Suppressor macrophage treated with lipopolysaccharide for 1 hour (primary cell): ENCODE results near the gene DBNL.
A peak's percentile ranks its signal among the peaks of the same experiment; 100 is the strongest.

ENCODE experiments used
- DNase-seq, 3 donors: peaks; one replicate each; pipeline ENCODE4 v3.0.0-alpha.2; 2020 to 2022

The DBNL gene

DNA sequence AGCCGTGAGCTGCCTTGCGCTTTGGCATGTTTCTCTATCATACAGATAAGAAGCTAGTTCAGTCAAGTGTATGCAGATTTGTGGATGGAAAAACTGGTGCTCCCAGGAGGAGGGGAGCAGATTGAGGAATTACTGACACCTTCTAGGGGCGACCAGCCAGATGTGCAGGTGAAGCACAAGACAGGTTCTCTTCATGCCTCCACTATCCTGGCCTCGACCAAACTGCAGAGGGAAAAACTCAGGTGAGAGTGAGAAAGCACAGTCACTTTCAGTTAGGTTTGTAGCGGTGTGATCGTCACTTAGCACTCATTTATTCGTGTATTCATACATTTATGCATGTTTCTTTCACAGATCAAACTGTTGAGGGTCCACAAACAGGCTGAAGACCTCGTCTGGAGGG lies 600 bp upstream of the DBNL start:
- no peak for DNase-seq

DNA sequence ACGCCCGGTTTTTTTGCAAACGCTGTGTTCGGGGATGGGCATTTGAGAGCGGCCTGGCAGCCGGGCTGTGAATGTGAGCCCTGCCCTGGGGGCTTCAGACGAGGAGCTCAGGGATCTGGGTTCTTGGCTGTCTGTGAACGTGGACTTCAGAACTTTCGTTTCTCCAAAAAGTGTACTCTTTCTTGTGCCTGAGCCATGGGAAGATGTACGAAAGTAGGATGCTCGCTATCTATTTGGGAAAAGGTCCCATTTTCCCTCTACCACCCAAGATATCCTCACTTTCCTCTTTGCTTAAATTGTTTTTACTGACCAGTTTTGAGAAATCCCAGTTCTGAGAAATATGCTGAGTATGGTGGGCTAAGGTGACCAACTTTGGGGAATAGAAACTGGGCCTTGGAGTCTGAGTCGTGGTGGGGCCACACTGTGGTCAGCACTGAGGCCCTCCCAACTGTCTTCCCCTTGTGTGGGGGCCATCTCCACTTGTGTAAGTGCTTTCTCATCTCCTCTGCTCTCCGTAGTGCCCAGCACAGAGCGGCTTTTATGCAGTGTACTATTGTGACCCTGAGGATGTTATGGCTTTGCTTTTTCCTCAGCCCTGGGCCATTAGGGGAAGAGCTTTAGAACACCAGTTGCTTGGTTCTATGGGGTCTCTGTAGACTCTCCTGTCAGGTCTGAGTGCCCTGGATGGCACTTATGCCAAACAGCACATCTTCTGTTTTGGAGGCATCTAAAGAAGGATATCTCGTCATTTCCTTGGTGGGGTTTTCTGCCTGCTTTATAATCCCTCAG lies 918 bp downstream of the DBNL start:
- peak; percentile 38 to 50 (median 46) for DNase-seq

DNA sequence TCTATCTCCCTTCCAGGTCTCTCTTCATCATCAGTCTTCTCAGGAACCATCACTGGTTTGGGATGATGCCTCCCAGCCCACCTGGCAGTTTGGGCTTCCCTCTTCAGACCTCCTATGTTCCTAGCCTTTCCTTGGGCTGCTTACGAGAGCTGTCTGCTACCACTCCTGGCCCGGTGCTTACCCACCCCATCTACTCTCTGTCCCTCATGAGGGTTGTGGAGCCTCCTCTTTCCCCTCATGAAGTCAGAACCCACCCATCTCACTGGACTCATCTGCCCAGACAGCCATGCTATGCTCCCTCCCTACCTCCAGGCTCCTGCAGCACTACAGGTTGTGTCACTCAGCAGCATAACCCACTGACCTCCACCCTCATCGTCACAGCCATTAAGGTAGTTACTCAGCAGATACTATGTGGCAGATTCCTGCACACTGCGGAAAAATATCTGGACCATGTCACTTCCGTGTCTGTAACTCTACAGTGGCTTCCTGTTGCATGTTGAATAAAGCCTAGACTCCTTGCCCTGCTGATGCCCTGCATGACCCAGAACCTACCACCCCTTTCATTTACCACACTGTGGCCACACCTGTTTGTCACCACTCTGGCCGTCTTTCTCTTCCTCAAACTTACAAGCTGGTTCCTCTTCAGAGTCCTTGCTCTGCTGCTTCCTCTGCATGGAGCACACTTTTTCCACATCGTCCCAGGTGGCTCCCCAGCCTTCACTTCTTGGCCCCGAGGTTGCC lies 2.0 kb downstream of the DBNL start:
- peak; percentile 39 to 61 (median 47) for DNase-seq

DNA sequence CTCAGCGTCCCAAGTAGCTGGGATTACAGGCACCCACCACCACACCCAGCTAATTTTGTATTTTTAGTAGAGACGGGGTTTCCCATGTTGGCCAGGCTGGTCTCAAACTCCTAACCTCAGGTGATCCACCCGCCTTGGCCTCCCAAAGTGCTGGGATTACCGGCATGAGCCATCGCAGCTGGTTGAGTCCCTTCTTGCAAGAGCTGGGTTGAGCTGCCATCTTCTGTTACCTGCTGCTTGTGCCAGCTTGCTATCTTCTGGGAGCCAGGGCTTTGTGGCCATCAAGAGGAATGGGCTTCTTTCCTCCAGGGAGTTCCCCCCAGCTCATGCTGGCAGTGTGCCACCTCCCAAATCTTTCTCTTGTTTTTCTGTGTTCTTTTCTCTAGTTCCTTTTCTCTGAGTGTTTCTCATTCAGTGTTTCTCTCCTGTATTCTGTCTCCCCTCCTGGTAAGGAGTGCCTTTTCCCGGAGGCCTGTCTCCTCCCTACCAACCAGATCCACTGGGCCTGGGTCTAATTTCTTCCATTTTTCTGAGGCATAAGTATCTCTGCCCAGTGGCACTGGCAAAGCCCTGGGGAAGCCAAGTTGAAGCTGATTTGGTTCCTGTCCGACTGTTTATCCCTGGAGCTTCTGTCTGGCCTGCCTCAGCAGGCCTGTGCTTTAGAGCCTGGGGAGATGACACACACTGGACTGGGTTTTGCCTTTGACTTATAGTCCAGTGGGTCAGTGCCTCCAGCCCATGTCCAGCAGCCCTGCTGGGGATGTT lies 3.7 kb downstream of the DBNL start:
- DNase-seq: no peak

DNA sequence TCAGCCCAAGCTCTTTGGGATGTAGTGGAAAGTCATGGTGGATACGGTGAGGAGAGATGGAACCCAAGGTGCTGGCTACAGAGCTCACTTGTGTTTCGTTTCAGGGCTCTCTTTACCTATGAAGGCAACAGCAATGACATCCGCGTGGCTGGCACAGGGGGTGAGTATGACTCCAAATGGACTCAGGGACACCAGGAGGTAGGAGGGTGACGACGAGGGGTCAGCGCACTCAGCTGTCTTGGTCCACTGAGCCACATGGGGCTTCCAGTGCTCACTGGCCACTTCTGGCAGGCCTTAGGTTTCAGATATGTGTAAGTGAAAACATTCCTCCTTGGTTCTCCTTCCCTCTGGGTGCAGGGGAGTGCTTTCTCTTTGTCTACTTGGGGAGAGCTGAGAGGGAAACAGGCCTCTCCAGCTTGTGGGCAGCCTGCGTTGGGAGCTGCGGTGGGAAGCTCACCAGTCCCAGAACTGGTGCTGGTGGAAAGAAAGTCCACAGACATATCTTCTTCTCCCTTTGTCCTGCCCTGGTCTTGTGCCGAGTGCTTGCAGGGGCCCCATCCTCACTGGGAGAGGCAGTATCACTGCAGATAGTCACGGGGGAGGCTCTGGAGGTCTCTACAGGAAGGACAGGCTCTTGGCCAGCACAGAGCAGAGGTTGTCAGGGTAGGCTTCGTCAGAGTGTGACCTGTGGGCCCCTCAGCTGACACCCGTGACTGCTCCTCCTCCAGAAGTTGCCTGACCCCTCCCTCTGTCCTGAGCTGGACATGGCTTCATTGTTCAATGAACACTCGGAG lies 5.8 kb downstream of the DBNL start:
- DNase-seq: no peak

DNA sequence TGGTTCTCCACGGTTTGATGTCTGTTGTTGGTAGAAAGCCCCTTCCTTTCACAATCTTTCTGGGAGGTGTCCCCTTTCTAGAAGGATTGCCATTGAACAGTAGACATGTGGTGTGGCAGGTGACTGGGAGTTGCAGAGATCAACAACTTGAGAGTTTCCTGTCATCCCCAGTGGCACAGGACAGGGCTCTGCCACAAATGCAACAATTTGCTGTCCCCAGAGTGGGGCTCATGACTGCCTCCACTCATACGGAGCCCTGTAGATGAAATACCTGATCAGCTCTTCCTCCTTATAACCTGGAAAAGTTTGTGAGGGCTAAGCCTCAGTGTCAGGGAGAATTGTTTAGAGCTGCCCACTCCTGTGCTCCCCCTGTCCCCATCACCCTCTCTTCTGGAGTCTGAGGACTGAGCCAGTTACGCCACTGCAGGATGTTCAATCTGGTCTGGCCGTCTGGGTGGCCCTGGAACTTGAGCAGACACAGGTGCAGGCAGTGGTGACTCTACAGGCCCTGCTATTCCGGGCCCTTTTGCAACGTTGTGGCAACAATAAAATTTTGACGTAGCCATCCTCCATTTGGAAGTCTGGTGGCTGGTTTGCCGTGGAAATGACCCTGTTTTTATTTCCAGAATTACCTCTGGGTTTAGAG lies 6.5 kb downstream of the DBNL start:
- DNase-seq: no peak

DNA sequence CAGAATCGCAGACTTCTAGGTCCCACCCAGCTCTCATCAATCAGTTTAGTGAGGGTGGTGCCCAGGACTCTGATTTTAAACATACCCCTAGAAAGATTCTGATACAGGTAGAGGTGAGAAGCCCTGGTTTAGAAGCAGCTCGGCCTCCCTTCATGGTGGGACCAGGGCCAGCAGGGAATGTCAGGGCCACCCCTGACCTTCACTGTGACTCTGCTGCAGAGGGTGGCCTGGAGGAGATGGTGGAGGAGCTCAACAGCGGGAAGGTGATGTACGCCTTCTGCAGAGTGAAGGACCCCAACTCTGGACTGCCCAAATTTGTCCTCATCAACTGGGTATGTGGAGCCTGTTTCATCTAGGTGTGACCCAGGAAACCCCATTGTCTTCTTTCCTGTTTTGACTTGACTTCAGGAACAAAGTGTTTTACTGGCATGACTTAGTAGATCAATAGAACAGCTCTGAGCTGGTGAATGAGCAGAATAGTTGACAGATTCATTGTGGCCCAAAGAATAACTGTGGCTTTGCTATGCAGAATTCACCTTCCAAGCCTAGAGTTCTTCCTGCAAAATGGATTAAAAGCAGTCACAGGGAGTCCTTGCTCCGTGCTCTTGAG lies 7.2 kb downstream of the DBNL start:
- DNase-seq: no peak

DNA sequence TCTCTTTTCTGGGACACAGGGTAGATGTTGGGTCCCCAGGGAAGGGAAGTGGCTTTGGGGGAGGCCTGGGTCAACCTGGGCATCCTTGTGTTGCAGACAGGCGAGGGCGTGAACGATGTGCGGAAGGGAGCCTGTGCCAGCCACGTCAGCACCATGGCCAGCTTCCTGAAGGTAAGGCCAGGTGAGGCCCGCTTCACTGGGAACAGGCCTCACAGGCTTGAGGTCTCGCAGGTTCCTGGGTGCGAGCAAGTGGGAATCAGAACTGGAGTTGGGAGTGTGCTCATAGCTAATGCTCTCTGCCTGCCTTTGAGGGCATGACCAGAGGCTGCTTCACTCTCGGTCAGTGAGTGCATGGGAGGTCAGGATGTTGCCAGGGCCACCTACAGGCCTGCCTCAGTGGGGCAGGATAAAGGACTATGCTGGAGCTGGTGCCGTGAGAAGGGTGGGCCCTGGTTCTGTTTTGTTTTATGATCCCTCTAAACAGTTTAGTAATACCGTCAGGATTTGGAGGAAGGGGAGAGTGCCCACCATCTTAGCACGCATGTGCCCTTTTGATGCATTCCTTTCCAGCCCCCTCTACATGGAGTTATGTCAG lies 8.4 kb downstream of the DBNL start:
- no peak for DNase-seq

DNA sequence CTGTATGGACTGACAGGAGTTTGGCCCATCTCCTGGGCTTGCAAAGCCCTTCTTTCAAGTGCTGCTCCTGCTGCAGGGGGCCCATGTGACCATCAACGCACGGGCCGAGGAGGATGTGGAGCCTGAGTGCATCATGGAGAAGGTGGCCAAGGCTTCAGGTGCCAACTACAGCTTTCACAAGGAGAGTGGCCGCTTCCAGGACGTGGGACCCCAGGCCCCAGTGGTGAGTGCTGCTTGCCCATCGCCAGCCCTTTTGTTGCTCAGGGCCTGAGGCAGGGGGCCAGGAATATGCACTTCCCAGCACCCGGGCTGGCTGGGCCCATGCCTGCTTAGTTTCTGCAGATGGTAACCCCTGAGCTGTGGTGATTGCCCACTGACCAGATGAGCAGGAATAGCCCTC lies 12.2 kb downstream of the DBNL start:
- DNase-seq: no peak

DNA sequence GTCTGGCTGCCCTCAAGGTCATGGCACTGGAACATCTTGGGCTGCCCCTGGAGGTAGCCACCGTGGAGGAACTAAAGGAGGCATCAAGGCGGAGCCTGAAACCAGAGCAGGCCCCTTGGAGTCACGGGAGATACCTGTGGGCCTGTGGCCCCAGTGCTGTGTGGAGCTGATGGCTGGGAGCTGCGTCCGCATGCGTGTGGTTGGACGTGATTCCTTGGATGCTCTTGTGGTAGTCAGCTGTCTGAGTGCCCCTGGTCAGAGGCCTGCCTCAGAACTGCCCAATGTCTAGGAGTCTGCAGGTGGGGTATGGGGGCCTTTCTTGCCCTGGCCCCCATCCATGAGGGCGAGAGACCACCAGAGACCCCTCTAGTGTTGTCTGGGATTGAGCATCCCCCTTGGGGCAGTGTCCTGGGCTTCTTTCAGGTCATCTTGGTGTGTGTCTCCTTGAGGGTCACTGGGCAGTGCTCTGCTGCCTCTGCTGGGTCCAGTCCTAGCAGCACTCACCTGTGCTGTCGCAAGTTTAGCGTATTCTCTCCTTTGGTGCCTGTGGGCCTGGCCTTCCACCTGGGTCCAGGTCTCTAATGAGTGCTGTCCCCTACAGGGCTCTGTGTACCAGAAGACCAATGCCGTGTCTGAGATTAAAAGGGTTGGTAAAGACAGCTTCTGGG lies 12.8 kb downstream of the DBNL start:
- DNase-seq: no peak

DNA sequence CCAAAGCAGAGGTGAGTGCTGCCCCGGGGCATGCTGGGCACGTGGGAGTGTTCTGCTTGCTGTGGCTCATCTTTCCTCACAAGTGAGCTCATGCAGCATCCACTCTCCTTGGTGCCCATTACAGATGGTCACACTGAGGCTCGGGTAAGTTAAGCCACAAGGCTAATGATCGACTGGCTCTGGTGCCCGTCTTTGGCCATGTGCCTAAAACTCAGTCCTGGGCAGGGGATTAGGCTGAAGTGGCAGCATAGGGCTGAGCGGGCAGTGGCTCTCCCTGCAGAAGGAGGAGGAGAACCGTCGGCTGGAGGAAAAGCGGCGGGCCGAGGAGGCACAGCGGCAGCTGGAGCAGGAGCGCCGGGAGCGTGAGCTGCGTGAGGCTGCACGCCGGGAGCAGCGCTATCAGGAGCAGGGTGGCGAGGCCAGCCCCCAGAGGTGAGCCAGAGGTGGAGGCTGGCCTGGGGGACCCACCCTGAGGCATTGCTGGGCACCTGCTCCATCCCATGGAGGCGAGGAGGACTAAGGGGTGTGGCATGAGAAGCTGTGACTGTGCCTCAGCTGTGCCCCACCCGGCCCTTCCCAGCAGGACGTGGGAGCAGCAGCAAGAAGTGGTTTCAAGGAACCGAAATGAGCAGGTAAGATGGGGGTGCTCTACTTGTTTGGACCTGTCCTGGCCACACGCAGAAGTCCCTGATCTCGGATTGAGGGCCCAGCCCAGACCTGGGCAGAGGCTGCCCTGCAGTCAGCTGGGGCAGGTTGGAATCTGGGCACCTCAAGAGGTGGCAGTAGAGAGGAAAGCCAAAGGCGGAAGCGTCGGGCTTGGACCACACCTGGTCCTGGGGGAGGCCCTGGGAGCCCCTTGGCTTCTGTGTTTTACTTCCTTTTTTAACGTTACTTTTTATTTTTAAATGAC lies 13.6 kb downstream of the DBNL start:
- no peak for DNase-seq

DNA sequence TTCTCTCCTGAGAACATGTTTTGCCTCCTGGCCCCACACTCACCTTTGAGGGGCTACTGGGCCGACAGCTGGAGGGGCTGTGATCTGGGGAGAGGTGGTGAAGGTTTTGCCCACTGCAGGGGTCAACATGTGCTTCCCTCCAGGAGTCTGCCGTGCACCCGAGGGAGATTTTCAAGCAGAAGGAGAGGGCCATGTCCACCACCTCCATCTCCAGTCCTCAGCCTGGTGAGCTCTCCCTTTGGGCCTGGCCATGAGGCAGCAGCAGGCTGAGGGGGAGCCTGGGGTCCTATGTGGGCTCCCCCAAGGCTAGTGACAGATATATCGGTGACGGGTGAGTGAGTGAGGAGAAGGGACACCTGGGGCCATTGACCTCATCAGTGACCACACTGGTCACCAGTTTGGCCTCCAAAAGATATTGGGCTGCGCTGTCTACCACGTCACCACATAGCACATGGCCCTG lies 14.3 kb downstream of the DBNL start:
- DNase-seq: no peak

DNA sequence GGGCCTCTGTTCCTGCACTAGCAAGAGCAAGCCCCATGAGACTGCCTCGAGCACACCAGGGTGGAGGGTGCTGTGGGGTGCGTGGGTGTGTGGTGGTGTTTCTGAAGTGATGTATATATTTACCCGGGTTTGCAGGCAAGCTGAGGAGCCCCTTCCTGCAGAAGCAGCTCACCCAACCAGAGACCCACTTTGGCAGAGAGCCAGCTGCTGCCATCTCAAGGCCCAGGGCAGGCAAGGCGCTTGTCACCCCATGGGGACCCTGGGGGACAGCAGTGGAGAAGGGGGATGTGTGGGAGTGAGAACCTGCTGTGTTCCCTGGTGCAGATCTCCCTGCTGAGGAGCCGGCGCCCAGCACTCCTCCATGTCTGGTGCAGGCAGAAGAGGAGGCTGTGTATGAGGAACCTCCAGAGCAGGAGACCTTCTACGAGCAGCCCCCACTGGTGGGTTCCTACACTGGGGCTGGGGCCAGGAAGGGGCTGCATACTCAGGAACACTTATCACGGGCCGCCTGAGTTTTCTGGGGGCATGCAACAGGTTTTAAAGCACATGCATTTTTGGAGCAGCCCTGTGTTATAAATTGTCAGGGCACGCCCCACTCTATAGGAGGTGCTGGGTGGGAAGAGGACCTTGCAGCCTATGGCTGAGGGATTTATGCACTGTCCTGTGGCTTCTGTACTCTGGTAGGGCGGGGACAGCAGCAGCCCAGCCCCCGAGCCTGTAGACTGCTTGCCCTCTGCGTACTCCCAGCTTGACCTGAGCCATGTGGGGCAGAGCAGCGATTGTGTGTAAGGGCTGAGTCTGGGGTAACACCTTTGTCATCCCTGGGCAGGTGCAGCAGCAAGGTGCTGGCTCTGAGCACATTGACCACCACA lies 15.0 kb downstream of the DBNL start:
- no peak for DNase-seq

DNA sequence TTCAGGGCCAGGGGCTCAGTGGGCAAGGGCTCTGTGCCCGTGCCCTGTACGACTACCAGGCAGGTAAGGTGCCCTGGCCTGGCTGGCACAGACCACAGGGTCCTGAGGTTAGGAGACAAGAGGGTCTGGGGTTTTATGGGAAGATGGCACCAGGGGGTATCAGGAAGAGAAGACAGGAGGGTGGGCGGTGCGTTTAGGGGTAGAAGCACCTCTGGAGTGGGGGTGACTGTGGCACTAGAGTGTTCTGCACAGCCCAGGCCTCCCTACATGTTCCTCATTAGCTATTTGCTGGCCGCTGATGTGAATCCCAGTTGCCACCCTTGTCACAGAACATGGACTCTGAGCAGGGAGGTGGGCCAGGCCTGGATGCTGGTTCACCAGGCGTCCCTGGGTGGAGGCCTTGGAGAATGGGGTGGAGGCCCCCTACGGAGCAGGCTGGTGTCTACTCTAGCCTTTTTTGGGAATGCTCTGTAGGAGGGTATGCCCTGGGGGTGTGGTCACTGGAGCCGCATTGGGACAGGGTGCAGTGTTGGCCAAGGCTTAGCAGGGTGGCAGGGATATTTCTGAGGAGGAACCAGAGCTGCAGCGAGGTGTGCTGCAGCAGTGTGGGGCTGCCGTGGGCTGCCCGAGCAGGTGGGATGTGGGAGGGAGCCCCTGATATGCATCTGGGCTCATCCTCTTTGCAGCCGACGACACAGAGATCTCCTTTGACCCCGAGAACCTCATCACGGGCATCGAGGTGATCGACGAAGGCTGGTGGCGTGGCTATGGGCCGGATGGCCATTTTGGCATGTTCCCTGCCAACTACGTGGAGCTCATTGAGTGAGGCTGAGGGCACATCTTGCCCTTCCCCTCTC lies 15.8 kb downstream of the DBNL start:
- no peak for DNase-seq

DNA sequence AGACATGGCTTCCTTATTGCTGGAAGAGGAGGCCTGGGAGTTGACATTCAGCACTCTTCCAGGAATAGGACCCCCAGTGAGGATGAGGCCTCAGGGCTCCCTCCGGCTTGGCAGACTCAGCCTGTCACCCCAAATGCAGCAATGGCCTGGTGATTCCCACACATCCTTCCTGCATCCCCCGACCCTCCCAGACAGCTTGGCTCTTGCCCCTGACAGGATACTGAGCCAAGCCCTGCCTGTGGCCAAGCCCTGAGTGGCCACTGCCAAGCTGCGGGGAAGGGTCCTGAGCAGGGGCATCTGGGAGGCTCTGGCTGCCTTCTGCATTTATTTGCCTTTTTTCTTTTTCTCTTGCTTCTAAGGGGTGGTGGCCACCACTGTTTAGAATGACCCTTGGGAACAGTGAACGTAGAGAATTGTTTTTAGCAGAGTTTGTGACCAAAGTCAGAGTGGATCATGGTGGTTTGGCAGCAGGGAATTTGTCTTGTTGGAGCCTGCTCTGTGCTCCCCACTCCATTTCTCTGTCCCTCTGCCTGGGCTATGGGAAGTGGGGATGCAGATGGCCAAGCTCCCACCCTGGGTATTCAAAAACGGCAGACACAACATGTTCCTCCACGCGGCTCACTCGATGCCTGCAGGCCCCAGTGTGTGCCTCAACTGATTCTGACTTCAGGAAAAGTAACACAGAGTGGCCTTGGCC lies 16.6 kb downstream of the DBNL start:
- no peak for DNase-seq

DNA sequence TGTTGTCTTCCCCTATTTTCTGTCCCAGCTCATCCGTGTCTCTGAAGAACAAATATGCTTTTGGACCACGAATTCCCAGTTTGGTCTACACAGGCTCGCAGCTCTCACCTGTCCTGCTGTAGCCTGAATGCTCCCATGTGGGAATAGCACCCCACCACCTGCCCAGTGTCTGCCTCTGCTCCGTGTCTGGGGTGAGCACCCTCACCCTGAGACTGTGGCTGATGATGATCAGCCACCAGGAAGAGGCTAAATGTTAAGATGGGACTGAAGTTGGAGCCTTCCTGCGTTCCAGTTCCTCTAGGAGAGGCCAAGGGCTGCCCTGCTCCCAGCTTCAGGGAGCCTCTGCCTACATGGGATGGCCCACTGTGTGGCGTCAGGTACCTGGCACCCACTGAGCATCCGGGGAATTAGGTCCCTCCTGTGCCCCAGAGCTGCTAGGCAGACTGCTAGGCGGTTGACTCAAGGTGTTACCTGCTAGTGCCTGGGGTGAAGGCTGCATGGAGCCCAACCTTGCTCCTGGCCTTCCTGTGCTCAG lies 17.2 kb downstream of the DBNL start:
- DNase-seq: no peak
